ENCODE results near the gene MASTL.

MASTL gene

GRCh38 chr10:27225642-27226257, 70.6 kb downstream of the MASTL start:
- DNase-seq: peak; percentile 13

GRCh38 chr10:27230022-27230421, 74.9 kb downstream of the MASTL start:
- no peak for DNase-seq

- no peak for DNase-seq
Measured at GRCh38 chr10:27235706-27236105, 80.6 kb downstream of the MASTL start.
